ENCODE measurements around the gene NOC3L.

DNA sequence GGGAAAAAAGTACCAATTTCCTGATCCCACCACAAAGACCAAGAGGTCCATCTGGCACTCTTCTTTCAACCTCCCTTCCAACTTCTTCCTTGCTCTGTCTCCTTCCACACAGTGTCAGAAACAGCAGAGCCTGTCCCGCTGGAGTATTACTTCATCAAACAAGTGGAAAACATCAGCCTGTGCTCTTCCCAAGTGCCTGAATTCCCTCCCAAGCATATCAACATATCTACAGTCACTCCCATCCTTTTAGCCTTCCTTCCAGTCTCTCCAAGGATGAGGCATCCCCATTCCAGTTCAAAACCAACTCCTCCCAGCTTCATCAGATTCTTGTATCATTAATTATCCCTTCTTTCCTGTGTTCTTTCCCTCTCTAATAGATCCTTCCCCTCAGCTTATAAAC is 1.7 kb upstream of the NOC3L start:
- TF ChIP-seq EZH2 (IDR thresholded peaks at IDR 0.05) = no peak
- TF ChIP-seq POLR2AphosphoS5 (IDR thresholded peaks at IDR 0.05; ENCODE audit: borderline replicate concordance, low read depth, low read length) = no peak

All from SK-N-MC (cell line).